Osteoblast (primary cell): ENCODE measurements around the gene TCEA2. TPM values are rescaled to one million over a fixed set of nuclear protein-coding genes. Genes with fewer than 3 reads are reported as not detected.
A peak's percentile ranks its signal among the peaks of the same experiment; 100 is the strongest.

Source experiments
- DNase-seq: peaks from one replicate; pipeline ENCODE4 v3.0.0; 2011; ENCODE audit warnings: low spot score, mixed read lengths; ENCODE audit not compliant: insufficient read length; ENCODE audit errors: missing footprints
- H2AFZ ChIP-seq: 2 replicates; pipeline ENCODE4 v1.6.0; 2011; ENCODE audit warnings: mild to moderate bottlenecking, low read length
- H3K27ac ChIP-seq: 2 replicates; pipeline ENCODE4 v1.5.1; 2011; ENCODE audit warnings: mild to moderate bottlenecking, low read depth, low read length, moderate library complexity
- H3K27me3 ChIP-seq: 2 replicates; pipeline ENCODE4 v1.6.0; 2012; ENCODE audit warnings: mild to moderate bottlenecking, control low read depth, inconsistent platforms, low read length, moderate library complexity; ENCODE audit not compliant: insufficient read depth
- H3K36me3 ChIP-seq: 2 replicates; pipeline ENCODE4 v1.5.1; 2011; ENCODE audit warnings: mild to moderate bottlenecking, low read length, control low read depth, moderate library complexity; ENCODE audit not compliant: insufficient read depth
- H3K4me1 ChIP-seq: 2 replicates; pipeline ENCODE4 v1.5.1; 2011; ENCODE audit warnings: mild to moderate bottlenecking, low read length, control low read depth, moderate library complexity; ENCODE audit not compliant: insufficient read depth
- H3K4me2 ChIP-seq: 2 replicates; pipeline ENCODE4 v1.6.0; 2011; ENCODE audit warnings: mild to moderate bottlenecking, low read length; ENCODE audit not compliant: insufficient read depth
- H3K4me3 ChIP-seq: fragments of 200-600 bp; sonication (generic); 3 replicates; pipeline ENCODE4 v1.5.1; 2012; ENCODE audit warnings: mild to moderate bottlenecking, low read length, inconsistent platforms; ENCODE audit not compliant: insufficient read depth
- H3K79me2 ChIP-seq: 2 replicates; pipeline ENCODE4 v1.6.0; 2012; ENCODE audit warnings: mild to moderate bottlenecking, low read length, control low read depth, inconsistent platforms; ENCODE audit not compliant: insufficient read depth
- H3K9me3 ChIP-seq: 2 replicates; pipeline ENCODE4 v1.5.1; 2011; ENCODE audit warnings: low read depth, low read length, control low read depth
- H4K20me1 ChIP-seq: 2 replicates; pipeline ENCODE4 v1.6.0; 2012; ENCODE audit warnings: mild to moderate bottlenecking, low read length, control low read depth; ENCODE audit not compliant: insufficient read depth
- CTCF ChIP-seq: IDR thresholded peaks from 2 replicates; pipeline ENCODE4 v1.5.1; 2011; ENCODE audit warnings: mild to moderate bottlenecking, low read depth, low read length, moderate library complexity; ENCODE audit errors: extremely low read depth
- total RNA-seq: library from RNA; depleted of rRNA; stranded (reverse); fragments of >200 nt; gene quantifications from 2 replicates; pipeline ENCODE4 v1.2.3, GENCODE V29; 2012

TCEA2 gene
- total RNA-seq, 1 donor, result 31.5 TPM

- Histone ChIP-seq H3K4me1 (peaks cover 15% of the 10 kb centered on the region), H3K4me2 (no peak overlapping the region), H3K79me2 (no peaks in the 10 kb centered on the region), H2AFZ (no peak overlapping the region), H3K9me3 (no peaks in the 10 kb centered on the region), H3K27me3 (no peaks in the 10 kb centered on the region), H3K36me3 (no peaks in the 10 kb centered on the region), H3K27ac (no peak overlapping the region), H4K20me1 (peaks cover 11% of the 10 kb centered on the region), H3K4me3 (no peak overlapping the region)
- no peak for DNase-seq
- TF ChIP-seq CTCF, result no peak
These were observed 13.3 kb downstream of the TCEA2 start for GRCh38 chr20:64076061-64076997.

GRCh38 chr20:64077094-64077493 lies 14.1 kb downstream of the TCEA2 start:
- peaks cover 11% of the 10 kb centered on the region for H4K20me1 ChIP-seq
- H3K9me3 ChIP-seq, result no peaks in the 10 kb centered on the region
- no peaks in the 10 kb centered on the region for H3K79me2 ChIP-seq
- H3K4me3 ChIP-seq, result no peak overlapping the region
- peaks cover 2% of the 10 kb centered on the region for H3K27me3 ChIP-seq
- H3K36me3 ChIP-seq, result no peaks in the 10 kb centered on the region
- no peak overlapping the region for H3K4me2 ChIP-seq
- no peak overlapping the region for H3K27ac ChIP-seq
- TF ChIP-seq CTCF, result no peak
- H2AFZ ChIP-seq, result no peak overlapping the region
- H3K4me1 ChIP-seq, result peaks cover 15% of the 10 kb centered on the region
- DNase-seq, result no peak

- Histone ChIP-seq H3K4me2 (no peak overlapping the region), H2AFZ (no peak overlapping the region), H3K9me3 (no peaks in the 10 kb centered on the region), H3K79me2 (no peaks in the 10 kb centered on the region), H3K4me1 (peaks cover 15% of the 10 kb centered on the region), H3K27me3 (peaks cover 5% of the 10 kb centered on the region), H3K27ac (no peak overlapping the region), H4K20me1 (peaks cover 11% of the 10 kb centered on the region), H3K4me3 (no peak overlapping the region), H3K36me3 (no peaks in the 10 kb centered on the region)
- DNase-seq, result no peak
- TF ChIP-seq CTCF, result no peak
These were observed 14.5 kb downstream of the TCEA2 start for GRCh38 chr20:64077541-64077875.

GRCh38 chr20:64077876-64078551 lies 15.0 kb downstream of the TCEA2 start:
- peak overlapping the region; percentile 75 for H3K4me2 ChIP-seq

More at GRCh38 chr20:64077876-64078551, 15.0 kb downstream of the TCEA2 start:
- H3K4me1 ChIP-seq, result peaks cover 15% of the 10 kb centered on the region
- no peak overlapping the region for H3K4me3 ChIP-seq
- H3K9me3 ChIP-seq, result no peaks in the 10 kb centered on the region
- TF ChIP-seq CTCF, result no peak
- no peak overlapping the region for H2AFZ ChIP-seq
- H3K27ac ChIP-seq, result no peak overlapping the region
- H3K36me3 ChIP-seq, result no peaks in the 10 kb centered on the region
- H3K79me2 ChIP-seq, result no peaks in the 10 kb centered on the region
- H3K27me3 ChIP-seq, result peaks cover 5% of the 10 kb centered on the region
- H4K20me1 ChIP-seq, result peaks cover 11% of the 10 kb centered on the region
- no peak for DNase-seq
